8988T (cell line): Measurements from ENCODE around the gene PYDC1.
"Not testable (repeated sequence)": the region's sequence is repeated elsewhere in the genome, so short reads cannot be mapped to it uniquely, and the experiment has no call there.

ENCODE experiments used
- DNase-seq: peaks from one replicate; pipeline ENCODE4 v3.0.0; 2011

PYDC1 gene

DNA sequence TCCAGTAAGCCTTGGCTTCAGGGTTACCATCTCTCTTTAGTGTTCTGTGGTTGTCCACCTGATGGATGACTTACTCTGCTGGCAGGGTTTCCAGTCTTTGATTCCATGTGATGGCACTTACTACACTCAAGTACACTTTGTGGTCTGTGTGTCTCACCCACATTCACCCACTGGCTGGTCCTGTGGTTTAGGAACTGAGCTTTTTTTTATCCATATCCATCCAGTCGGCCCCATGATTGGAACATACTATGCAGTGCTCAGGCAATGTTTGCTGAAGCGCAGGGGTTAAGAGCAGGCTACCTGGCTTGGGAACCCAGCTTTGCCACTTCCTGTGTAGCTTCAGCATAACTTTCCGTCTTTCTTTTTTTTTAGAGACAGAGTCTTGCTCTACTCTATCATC, 39.8 kb downstream of the PYDC1 start:
- no peak for DNase-seq

DNA sequence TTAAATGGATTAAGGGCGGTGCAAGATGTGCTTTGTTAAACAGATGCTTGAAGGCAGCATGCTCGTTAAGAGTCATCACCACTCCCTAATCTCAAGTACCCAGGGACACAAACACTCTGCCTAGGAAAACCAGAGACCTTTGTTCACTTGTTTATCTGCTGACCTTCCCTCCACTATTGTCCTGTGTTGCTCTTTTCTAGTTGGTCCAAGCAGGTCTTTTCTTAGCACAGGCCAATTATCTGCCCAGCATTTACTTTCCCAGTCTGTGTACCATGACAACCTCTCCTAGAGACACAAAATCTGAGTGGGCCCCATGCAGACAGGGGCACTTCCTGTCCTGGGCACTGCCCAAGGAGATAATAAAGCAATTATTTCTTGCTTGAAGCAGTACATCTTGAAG, 46.9 kb downstream of the PYDC1 start:
- not testable (repeated sequence) for DNase-seq

DNA sequence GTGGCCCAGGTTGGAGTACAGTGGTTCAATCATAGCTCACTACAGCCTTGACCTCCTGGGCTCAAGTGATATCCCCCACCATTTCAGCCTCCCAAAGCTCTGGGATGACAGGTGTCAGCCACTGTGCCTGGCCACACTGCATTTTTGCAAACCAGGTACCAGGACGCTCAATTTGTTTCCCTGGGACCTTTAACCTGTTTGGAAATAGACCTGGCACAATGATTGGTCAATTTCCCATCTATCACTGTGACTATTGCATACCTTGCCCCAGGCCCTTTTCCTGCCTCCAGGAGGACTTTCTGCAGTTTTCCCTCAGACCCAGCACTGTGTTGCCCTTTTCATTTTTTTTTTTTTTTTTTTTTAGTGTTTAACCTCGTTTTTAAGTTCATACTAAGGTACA, 48.1 kb downstream of the PYDC1 start:
- DNase-seq, result no peak

DNA sequence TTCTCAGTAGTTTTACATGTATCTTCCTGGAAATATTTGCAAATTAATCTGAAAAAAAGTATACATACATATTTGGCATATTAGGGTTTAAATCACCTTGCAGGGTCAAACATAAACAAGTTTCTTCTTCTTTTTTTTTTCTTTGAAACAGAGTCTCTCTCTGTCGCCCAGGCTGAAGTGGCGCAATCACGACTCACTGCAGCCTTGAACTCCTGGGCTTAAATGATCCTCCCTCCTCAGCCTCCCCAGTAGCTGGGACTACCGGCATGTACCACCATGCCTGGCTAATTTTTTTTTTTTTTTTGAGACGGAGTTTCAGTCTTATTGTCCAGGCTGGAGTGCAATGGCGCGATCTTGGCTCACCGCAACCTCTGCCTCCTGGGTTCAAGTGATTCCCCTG, 49.6 kb downstream of the PYDC1 start:
- DNase-seq, result no peak
